GM12875 (cell line): ENCODE results near the gene CELF2.

Source experiments
- H3K4me3 ChIP-seq: one replicate; pipeline ENCODE4 v1.5.1; 2011; ENCODE audit warnings: low read depth, low read length, control low read depth
- TF ChIP-seq, protein P1 (sequence below): IDR thresholded peaks from 2 replicates; pipeline ENCODE4 v1.5.1; 2011; ENCODE audit warnings: low read depth, mild to moderate bottlenecking, control low read depth, inconsistent platforms, low read length, moderate library complexity, borderline replicate concordance; ENCODE audit not compliant: insufficient read depth

The CELF2 gene

DNA sequence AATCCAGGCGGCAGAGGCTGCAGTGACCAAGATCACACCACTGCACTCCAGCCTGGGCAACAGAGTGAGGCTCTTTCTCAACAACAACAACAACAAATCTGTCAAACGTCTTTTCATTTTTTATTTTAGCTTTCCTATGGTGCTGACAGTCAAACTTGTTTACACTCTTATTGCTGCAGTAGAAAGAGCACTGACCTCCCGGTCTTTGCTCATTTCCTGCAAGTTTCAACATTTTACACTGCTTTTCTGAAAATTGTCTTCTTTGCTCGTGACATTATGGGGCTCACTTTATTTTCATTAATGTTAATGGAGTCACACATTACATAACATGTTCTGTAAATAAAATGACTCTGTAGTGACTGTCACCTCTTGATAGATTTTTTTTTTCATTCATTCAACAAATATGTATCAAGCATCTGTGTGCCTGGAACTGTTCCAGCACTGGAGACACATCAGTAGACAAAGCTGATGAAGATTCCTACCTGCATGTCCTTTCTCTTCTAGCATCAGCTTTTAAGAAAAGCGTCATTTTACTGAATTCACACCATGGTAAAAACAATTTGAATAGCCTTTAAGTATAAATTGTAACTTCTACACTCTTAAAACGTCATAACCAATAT lies 277.3 kb downstream of the CELF2 start:
- TF ChIP-seq, protein P1, sequence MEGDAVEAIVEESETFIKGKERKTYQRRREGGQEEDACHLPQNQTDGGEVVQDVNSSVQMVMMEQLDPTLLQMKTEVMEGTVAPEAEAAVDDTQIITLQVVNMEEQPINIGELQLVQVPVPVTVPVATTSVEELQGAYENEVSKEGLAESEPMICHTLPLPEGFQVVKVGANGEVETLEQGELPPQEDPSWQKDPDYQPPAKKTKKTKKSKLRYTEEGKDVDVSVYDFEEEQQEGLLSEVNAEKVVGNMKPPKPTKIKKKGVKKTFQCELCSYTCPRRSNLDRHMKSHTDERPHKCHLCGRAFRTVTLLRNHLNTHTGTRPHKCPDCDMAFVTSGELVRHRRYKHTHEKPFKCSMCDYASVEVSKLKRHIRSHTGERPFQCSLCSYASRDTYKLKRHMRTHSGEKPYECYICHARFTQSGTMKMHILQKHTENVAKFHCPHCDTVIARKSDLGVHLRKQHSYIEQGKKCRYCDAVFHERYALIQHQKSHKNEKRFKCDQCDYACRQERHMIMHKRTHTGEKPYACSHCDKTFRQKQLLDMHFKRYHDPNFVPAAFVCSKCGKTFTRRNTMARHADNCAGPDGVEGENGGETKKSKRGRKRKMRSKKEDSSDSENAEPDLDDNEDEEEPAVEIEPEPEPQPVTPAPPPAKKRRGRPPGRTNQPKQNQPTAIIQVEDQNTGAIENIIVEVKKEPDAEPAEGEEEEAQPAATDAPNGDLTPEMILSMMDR, result no peak
- no peak overlapping the region for H3K4me3 ChIP-seq

GRCh38 chr10:11295492-11295891 lies 277.8 kb downstream of the CELF2 start:
- H3K4me3 ChIP-seq, result no peak overlapping the region
- TF ChIP-seq, protein P1, result no peak

DNA sequence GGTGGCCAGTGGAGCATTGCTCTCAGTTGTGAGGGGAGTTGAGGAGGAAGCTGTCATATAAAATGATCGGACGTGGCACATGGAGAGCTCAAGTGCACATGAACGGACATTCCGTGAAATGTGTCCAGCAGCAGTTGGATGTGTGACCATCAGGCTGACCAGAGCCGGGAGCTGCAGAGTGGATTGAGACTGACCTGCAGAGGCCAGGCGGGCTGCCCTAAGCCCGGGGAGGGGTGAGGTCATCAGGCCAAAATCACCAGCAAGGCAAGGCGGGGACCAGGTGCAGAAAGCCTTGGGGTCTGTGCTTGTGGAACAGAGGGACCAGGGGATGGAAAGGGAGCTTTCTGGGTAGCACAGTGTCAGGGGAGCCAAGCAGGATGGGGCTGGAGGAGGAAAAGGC lies 279.5 kb downstream of the CELF2 start:
- no peak overlapping the region for H3K4me3 ChIP-seq
- TF ChIP-seq, protein P1, result no peak

DNA sequence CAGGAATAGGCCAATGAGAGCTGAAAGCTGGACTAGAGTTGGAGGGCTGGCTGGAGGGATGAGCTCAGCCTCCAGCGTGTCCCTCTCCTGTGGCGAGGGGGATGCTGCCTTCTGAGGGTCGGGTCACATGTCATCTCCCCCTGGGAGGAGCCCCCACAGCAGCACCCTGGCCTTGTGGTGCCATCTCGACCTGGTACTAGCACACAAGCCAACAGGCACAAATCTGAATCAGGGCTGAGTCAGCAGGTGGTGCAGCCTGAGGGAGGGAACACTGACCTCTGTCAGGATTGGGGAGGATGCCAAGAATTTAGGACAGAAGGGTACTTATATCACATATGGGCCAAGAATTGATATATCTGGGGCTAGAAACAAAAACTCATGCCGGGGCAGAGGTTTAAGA lies 280.4 kb downstream of the CELF2 start:
- TF ChIP-seq, protein P1, result no peak
- H3K4me3 ChIP-seq, result no peak overlapping the region

DNA sequence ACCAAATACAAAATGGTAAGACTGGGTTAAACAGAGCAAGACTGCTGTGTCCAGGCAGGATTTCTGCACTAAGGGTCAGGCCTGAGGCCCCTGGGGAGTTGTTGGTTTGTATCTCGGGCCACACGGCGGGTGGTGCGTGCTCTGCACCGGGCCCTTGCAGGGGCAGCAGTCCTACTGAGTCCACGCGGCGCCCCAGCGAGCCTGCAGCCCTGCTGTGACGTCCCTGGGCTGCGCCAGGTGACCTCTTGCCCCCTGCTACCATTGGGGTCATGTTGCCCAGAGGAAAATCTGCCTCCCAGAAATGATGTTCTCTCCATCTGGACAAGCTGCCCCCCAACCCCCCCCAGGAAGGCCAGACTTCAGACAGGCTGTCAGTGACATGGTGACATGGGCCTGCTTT lies 281.5 kb downstream of the CELF2 start:
- no peak overlapping the region for H3K4me3 ChIP-seq
- TF ChIP-seq, protein P1, result no peak

GRCh38 chr10:11300026-11300425 lies 282.4 kb downstream of the CELF2 start:
- H3K4me3 ChIP-seq, result no peak overlapping the region
- TF ChIP-seq, protein P1, result no peak

DNA sequence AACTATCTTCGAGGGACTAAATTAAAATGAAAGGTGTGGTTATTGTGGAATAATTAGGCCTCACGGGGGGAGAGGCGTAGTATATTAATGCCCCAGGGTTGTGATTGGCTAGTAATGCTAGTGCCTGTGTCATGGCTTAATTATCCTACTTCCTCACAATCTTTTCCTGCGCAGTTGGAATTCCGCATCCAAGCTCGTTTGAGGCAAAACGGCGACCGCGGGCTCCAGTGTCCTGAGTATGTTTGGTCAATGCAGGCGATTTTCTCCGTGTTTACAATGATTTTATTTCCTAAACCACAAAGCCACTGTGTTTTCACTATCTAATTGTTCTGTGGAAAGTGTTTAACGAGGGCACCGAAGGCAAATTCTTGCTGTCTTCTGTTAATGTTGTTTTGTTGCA lies 282.9 kb downstream of the CELF2 start:
- no peak overlapping the region for H3K4me3 ChIP-seq
- TF ChIP-seq, protein P1, result no peak
